DOHH2 (cell line): ENCODE results near the gene SFXN5.

Source experiments
- CTCF ChIP-seq: fragments of 200-600 bp; sonication (generic); IDR thresholded peaks from one replicate; pipeline ENCODE4 v1.5.1; 2014; ENCODE audit warnings: antibody characterized with exemption, mild to moderate bottlenecking, low read depth, low read length; ENCODE audit not compliant: poor library complexity, severe bottlenecking
- EZH2phosphoT487 ChIP-seq: fragments of 200-600 bp; sonication (generic); IDR thresholded peaks from 2 replicates; pipeline ENCODE4 v1.6.1; 2017; ENCODE audit warnings: borderline replicate concordance, mild to moderate bottlenecking, antibody characterized with exemption, low read length, moderate library complexity, mixed read lengths

GRCh38 chr2:72900191-72900825 is 171.2 kb downstream of the SFXN5 start:
- no peak for TF ChIP-seq CTCF
- TF ChIP-seq EZH2phosphoT487: no peak
